ENCODE measurements around the gene AP1S3. TPM values are rescaled to one million over a fixed set of nuclear protein-coding genes. Genes with fewer than 3 reads are reported as not detected.

Gene AP1S3
- polyA plus RNA-seq, 2 of the 4 experiments (the other 2 are of a cell fraction), result 42.9 to 57.0 TPM

- FAIRE-seq (no peak), ATAC-seq (no peak), DNase-seq (ENCODE audit: low read depth in 1 of 2, low spot score in 1 of 2) (no peak)
- Histone ChIP-seq H3K27ac (no peak overlapping the region), H3K4me2 (no peak overlapping the region), H3K9me3 (no peaks in the 10 kb centered on the region), H3K4me1 (peaks cover 13% of the 10 kb centered on the region), H3K4me3 (no peak overlapping the region)
- POLR2A ChIA-PET, result no interaction called here
- no peak for TF ChIP-seq PBX3 (IDR thresholded peaks at IDR 0.05)
- CTCF ChIA-PET, result no interaction called here
Measured at GRCh38 chr2:223767341-223767740, 70.0 kb downstream of the AP1S3 start.

- CTCF ChIA-PET, result interaction anchor here (0.6 to 2.6 kb wide), 3 partner anchors 10 to 44 kb away, joined by 3 to 7 read pairs (median 7); no protein-coding TSS in a partner anchor
Measured at GRCh38 chr2:223765221-223765785, 72.1 kb downstream of the AP1S3 start.

GRCh38 chr2:223764796-223765195 is 72.6 kb downstream of the AP1S3 start:
- ChIA-PET CTCF (interaction anchor here (0.6 to 2.6 kb wide), 2 partner anchors 30 to 43 kb away, joined by 3 to 7 read pairs; no protein-coding TSS in a partner anchor), POLR2A (no interaction called here)
- 90% methylated on average over 1 of the region's 1 CpG for WGBS (ENCODE audit: missing lambda C conversion rate)
- H3K9me3 ChIP-seq, result no peaks in the 10 kb centered on the region
- H3K4me3 ChIP-seq, result no peak overlapping the region
- H3K4me2 ChIP-seq, result no peak overlapping the region
- FAIRE-seq (no peak), ATAC-seq (no peak), DNase-seq (ENCODE audit: low read depth in 1 of 2, low spot score in 1 of 2) (no peak)
- TF ChIP-seq CHD2 (IDR thresholded peaks at IDR 0.05; ENCODE audit: low read length, partially characterized antibody), result no peak
- TF ChIP-seq CHD4 (IDR thresholded peaks at IDR 0.05; ENCODE audit: borderline replicate concordance), result peak; percentile 9; the same call in 1 of the 2 replicates
- no peak overlapping the region for H3K27ac ChIP-seq
- peaks cover 36% of the 10 kb centered on the region for H3K4me1 ChIP-seq

More at GRCh38 chr2:223765221-223765785, 72.1 kb downstream of the AP1S3 start:
- POLR2A ChIA-PET, result no interaction called here
- Histone ChIP-seq H3K27ac (peak overlapping the region in 1 of 2 experiments; percentile 43; a peak in 2 of 6 replicates), H3K4me3 (no peak overlapping the region), H3K4me1 (peaks cover 31% of the 10 kb centered on the region), H3K9me3 (no peaks in the 10 kb centered on the region), H3K4me2 (no peak overlapping the region)
- TF ChIP-seq SREBF2 (IDR thresholded peaks at IDR 0.05) (no peak), CBX2 (IDR thresholded peaks at IDR 0.05; ENCODE audit: borderline replicate concordance, low read depth) (no peak), RFX5 (IDR thresholded peaks at IDR 0.05) (no peak), ZSCAN20 (CRISPR knock-in tag; IDR thresholded peaks at IDR 0.05) (no peak), PHF8 (IDR thresholded peaks at IDR 0.05; ENCODE audit: borderline replicate concordance, low read depth) (no peak), MAX (IDR thresholded peaks at IDR 0.05) (no peak), REST (IDR thresholded peaks at IDR 0.05) (no peak), RNF2 (IDR thresholded peaks at IDR 0.05; ENCODE audit: borderline replicate concordance, low read depth) (no peak), EHF (CRISPR knock-in tag; IDR thresholded peaks at IDR 0.05) (no peak), HOXB5 (CRISPR knock-in tag; IDR thresholded peaks at IDR 0.05) (no peak), CEBPB (IDR thresholded peaks at IDR 0.05) (no peak), ESRRA (IDR thresholded peaks at IDR 0.05; ENCODE audit: borderline replicate concordance, low read length) (no peak), CHD2 (IDR thresholded peaks at IDR 0.05; ENCODE audit: low read length, partially characterized antibody) (no peak), EHMT2 (IDR thresholded peaks at IDR 0.05; ENCODE audit: low read depth) (no peak)
- FAIRE-seq, result no peak
- no peak for DNase-seq (ENCODE audit: low read depth in 1 of 2, low spot score in 1 of 2)
- WGBS (ENCODE audit: missing lambda C conversion rate), result 79% methylated on average over 6 of the region's 6 CpGs
- ATAC-seq, result no peak
